Cardiac atrium fibroblast (primary cell): Measurements from ENCODE around the gene ZNF527. TPM values are rescaled to one million over a fixed set of nuclear protein-coding genes. Genes with fewer than 3 reads are reported as not detected.

Experiments used
- total RNA-seq: library from RNA; depleted of rRNA; stranded (reverse); fragments of >200 nt; gene quantifications from 2 replicates; pipeline ENCODE4 v1.2.3, GENCODE V29; 2015

The ZNF527 gene
- 3.4 and 4.3 TPM in 2 replicates for total RNA-seq

GRCh38 chr19:37370880-37371661 lies at the start of gene ZNF527:
TSS of gene ZNF527 (plus strand) at chr19:37371099. CDS start at chr19:37374199, 3,100 bp downstream.

Other genes with a start within 250 kb of the ZNF527 start
- gene ZNF585A, start 198.4 kb upstream of the ZNF527 start, total RNA-seq: 9.4 and 10.0 TPM in 2 replicates
- gene ZNF585B, start 160.6 kb upstream of the ZNF527 start, total RNA-seq: 17.3 and 24.8 TPM in 2 replicates
- gene ZNF383, start 152.9 kb upstream of the ZNF527 start, total RNA-seq: 2.1 and 2.7 TPM in 2 replicates
- 2.8 and 3.1 TPM in 2 replicates for gene ZNF569, start 96.3 kb downstream of the ZNF527 start, total RNA-seq
- gene ZNF570, start 98.3 kb downstream of the ZNF527 start, total RNA-seq: 2.2 and 7.5 TPM in 2 replicates
- 1.6 and 2.3 TPM in 2 replicates for gene ZNF793, start 135.8 kb downstream of the ZNF527 start, total RNA-seq
- gene ZNF571, start 223.7 kb downstream of the ZNF527 start, total RNA-seq: 0.97 and 1.6 TPM in 2 replicates
- 0.16 and 0.18 TPM in 2 replicates for gene ZNF540, start 223.8 kb downstream of the ZNF527 start, total RNA-seq